GM19099 (cell line): ENCODE measurements around the gene FOXP1.

Experiments used
- POLR2A ChIP-seq: IDR thresholded peaks from 3 replicates; pipeline ENCODE4 v1.6.1; 2011; ENCODE audit warnings: low read depth; ENCODE audit not compliant: insufficient read length; ENCODE audit errors: extremely low read depth

FOXP1 gene

GRCh38 chr3:71495708-71496472 is 87.6 kb downstream of the FOXP1 start:
- TF ChIP-seq POLR2A = no peak

- TF ChIP-seq POLR2A = no peak
These were observed 89.3 kb downstream of the FOXP1 start for GRCh38 chr3:71494212-71494611.

- TF ChIP-seq POLR2A = no peak
These were observed 90.4 kb downstream of the FOXP1 start for GRCh38 chr3:71492974-71493771.

GRCh38 chr3:71492566-71492965 is 91.0 kb downstream of the FOXP1 start:
- TF ChIP-seq POLR2A = no peak

GRCh38 chr3:71491154-71491752 is 92.3 kb downstream of the FOXP1 start:
- TF ChIP-seq POLR2A = no peak

- no peak for TF ChIP-seq POLR2A
These were observed 92.8 kb downstream of the FOXP1 start for GRCh38 chr3:71490692-71491091.

- TF ChIP-seq POLR2A = no peak
These were observed 94.2 kb downstream of the FOXP1 start for GRCh38 chr3:71489315-71489761.

GRCh38 chr3:71488882-71489281 is 94.6 kb downstream of the FOXP1 start:
- no peak for TF ChIP-seq POLR2A

- no peak for TF ChIP-seq POLR2A
These were observed 95.1 kb downstream of the FOXP1 start for GRCh38 chr3:71488391-71488809.

GRCh38 chr3:71487418-71487817 is 96.1 kb downstream of the FOXP1 start:
- TF ChIP-seq POLR2A = no peak

- TF ChIP-seq POLR2A = no peak
These were observed 96.7 kb downstream of the FOXP1 start for GRCh38 chr3:71486831-71487230.

- TF ChIP-seq POLR2A = no peak
These were observed 97.6 kb downstream of the FOXP1 start for GRCh38 chr3:71485896-71486295.

- no peak for TF ChIP-seq POLR2A
These were observed 99.1 kb downstream of the FOXP1 start for GRCh38 chr3:71484452-71484851.

GRCh38 chr3:71484047-71484446 is 99.5 kb downstream of the FOXP1 start:
- no peak for TF ChIP-seq POLR2A

- TF ChIP-seq POLR2A = no peak
These were observed 100.8 kb downstream of the FOXP1 start for GRCh38 chr3:71482771-71483170.

- TF ChIP-seq POLR2A = no peak
These were observed 105.0 kb downstream of the FOXP1 start for GRCh38 chr3:71478568-71478967.
